Psoas muscle (tissue), 8 donors: ENCODE data around the gene CHN2. TPM values are rescaled to one million over a fixed set of nuclear protein-coding genes. Genes with fewer than 3 reads are reported as not detected.
"Not testable (repeated sequence)": the region's sequence is repeated elsewhere in the genome, so short reads cannot be mapped to it uniquely, and the experiment has no call there.

Experiments
- ATAC-seq, 4 donors: fragments of 200-7000 bp; cut with Tn5 transposase; one replicate each; pipeline ENCODE4 v1.9.1; 2020; ENCODE audit warnings: moderate library complexity in 3 of 4, mild to moderate bottlenecking in 2 of 4
- DNase-seq, 2 donors: peaks; one replicate each; pipeline ENCODE4 v3.0.0-alpha.2; 2020
- H3K27ac ChIP-seq: fragments of 200-600 bp; one replicate; pipeline ENCODE4 v1.8.0; 2022
- H3K27me3 ChIP-seq, 3 donors: fragments of 200-600 bp in 1 of 3; one replicate each; pipeline versions ENCODE4 v1.6.1 to v1.8.0; 2013 to 2022; ENCODE audit warnings: low read length in 2 of 3, mild to moderate bottlenecking in 2 of 3, moderate library complexity in 1 of 3; ENCODE audit not compliant: insufficient read depth in 3 of 3
- H3K36me3 ChIP-seq, 2 donors: fragments of 200-600 bp in 1 of 2; one replicate each; pipeline versions ENCODE4 v1.6.1 to v1.8.0; 2013 to 2022; ENCODE audit warnings: low read depth in 1 of 2, mild to moderate bottlenecking in 1 of 2, moderate library complexity in 1 of 2; ENCODE audit not compliant: insufficient read depth in 1 of 2
- H3K4me1 ChIP-seq: fragments of 200-600 bp; one replicate; pipeline ENCODE4 v1.8.0; 2022
- H3K4me3 ChIP-seq: fragments of 200-600 bp; one replicate; pipeline ENCODE4 v1.8.0; 2022; ENCODE audit warnings: mild to moderate bottlenecking
- H3K9me3 ChIP-seq: fragments of 200-600 bp; one replicate; pipeline ENCODE4 v1.8.0; 2022
- WGBS, 3 donors: extraction: QIAGEN DNeasy Blood & Tissue Kit; methylation state at CpG; one replicate each; pipeline versions ENCODE4 v1.1.6 to v1.1.7; 2013; 5-methylcytosine and 5-hydroxymethylcytosine counted together
- intact Hi-C, 2 donors: fragments of 100-400 bp; cut with DNase I; formaldehyde crosslinking; loops; one replicate each; pipeline versions ENCODE4 v1.11.0 to v1.14.2; 2022
- polyA plus RNA-seq, 3 donors: library from polyadenylated mRNA; stranded (reverse); fragments of 200-250 nt; gene quantifications; one replicate each; pipeline ENCODE4 v1.2.3, GENCODE V29; 2013
- total RNA-seq, 4 donors: library from RNA; stranded (reverse); fragmentation: NEBNext Ultra II Directional in 2 of 4; extraction: Animal tissue kit (Norgen Biotek cat#: 25700) in 2 of 4; gene quantifications; one replicate each; pipeline versions ENCODE4 v1.2.1 to v1.2.4, GENCODE V29; 2021 to 2023
- TF ChIP-seq, protein P1 (sequence below): fragments of 200-600 bp; IDR thresholded peaks from one replicate; pipeline ENCODE4 v1.8.0; 2022; ENCODE audit warnings: antibody characterized with exemption
- donor health status: healthy with polysubstance abuse.
- donor health status: DM: no; HTN: no; CAD: no; lungs with moderate emphysema.
- donor health status: Bipolar disorder and iron deficiency.
- donor health status: healthy.
- donor health status: DM: yes; HTN: yes; CAD: no.
- donor health status: DM: no; HTN: no; CAD: no.
- donor health status: DM: no; HTN: no; CAD: no.
- donor health status: DM: yes; HTN: yes; CAD: no.

CHN2 gene
- total and polyA plus RNA-seq, 7 donors = 0.43 to 18.1 (median 2.3) TPM

DNA sequence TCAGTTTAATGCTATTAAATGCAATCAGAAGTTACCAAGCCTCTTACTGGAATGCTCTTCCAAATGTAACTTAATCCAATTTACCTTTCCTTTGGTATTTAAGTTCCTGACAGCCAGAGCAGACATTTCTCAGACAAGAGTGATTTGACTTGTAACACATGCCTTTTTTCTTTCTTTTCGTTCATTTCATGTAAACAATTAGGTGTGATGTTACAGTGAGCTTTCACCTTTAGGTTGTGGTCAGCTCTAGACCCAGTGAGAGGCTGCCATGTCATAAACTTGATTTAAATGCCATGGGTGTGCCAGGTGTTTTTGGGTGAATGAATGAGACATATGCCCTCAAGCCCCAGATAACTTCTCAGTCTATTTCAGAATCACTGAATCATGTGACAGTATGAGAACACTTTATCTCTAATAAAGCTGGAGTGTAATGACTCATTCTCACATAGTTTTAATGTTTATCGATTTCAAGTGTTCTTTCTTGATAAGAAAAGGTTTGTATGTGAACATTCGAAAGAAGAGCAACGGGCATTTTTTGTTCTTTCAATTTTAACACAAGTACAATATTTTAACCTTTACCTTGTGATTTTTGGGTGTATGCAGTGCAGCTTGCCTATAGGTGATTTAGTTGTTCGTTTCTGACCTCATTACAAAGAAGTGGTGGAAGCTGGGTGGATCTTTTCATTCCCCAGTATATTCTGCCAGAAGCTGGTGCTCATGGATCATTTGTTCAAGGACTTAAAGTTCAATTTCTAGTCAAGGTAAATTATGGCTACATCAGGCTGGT, 61.5 kb downstream of the CHN2 start:
- TF ChIP-seq, protein P1, sequence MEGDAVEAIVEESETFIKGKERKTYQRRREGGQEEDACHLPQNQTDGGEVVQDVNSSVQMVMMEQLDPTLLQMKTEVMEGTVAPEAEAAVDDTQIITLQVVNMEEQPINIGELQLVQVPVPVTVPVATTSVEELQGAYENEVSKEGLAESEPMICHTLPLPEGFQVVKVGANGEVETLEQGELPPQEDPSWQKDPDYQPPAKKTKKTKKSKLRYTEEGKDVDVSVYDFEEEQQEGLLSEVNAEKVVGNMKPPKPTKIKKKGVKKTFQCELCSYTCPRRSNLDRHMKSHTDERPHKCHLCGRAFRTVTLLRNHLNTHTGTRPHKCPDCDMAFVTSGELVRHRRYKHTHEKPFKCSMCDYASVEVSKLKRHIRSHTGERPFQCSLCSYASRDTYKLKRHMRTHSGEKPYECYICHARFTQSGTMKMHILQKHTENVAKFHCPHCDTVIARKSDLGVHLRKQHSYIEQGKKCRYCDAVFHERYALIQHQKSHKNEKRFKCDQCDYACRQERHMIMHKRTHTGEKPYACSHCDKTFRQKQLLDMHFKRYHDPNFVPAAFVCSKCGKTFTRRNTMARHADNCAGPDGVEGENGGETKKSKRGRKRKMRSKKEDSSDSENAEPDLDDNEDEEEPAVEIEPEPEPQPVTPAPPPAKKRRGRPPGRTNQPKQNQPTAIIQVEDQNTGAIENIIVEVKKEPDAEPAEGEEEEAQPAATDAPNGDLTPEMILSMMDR = no peak
- H3K27me3 ChIP-seq = no peaks in the 10 kb centered on the region
- peak in 3 of 4 donors; percentile 32 to 79 (median 36) for ATAC-seq

DNA sequence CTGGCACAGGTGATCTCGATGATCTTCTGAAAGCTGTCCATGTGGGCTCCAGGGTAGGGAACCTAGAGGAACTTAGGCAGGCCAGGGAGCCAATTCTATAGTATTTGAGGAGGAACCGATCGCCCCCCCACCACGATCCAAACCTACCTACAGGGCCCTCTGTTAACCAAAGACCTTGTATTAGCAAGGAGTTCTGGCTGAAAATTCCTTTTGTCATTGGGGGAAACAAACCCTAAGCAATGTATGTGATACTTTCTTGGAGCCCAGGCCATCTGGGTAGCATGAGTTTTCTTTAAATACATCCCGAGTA, 62.1 kb downstream of the CHN2 start:
- intact Hi-C loops = no loop called here
- Histone ChIP-seq H3K4me1 (peaks cover 11% of the 10 kb centered on the region), H3K36me3 (no peaks in the 10 kb centered on the region), H3K9me3 (no peaks in the 10 kb centered on the region), H3K27me3 (no peaks in the 10 kb centered on the region), H3K27ac (no peak overlapping the region), H3K4me3 (no peak overlapping the region)
- TF ChIP-seq, protein P1 = no peak
- DNase-seq (no peak), ATAC-seq (no peak)
- 91 to 96% (median 92%) methylated on average over 5 of the region's 5 CpGs for WGBS, 3 donors

More for the DNA sequence above, 61.5 kb downstream of the CHN2 start:
- H3K4me3 ChIP-seq = no peak overlapping the region
- H3K9me3 ChIP-seq = no peaks in the 10 kb centered on the region
- no peak for DNase-seq
- intact Hi-C loops = no loop called here
- WGBS, 3 donors = 40 to 63% (median 46%) methylated on average over 5 of the region's 5 CpGs
- H3K36me3 ChIP-seq = no peaks in the 10 kb centered on the region
- H3K27ac ChIP-seq = no peak overlapping the region
- H3K4me1 ChIP-seq = peaks cover 11% of the 10 kb centered on the region

DNA sequence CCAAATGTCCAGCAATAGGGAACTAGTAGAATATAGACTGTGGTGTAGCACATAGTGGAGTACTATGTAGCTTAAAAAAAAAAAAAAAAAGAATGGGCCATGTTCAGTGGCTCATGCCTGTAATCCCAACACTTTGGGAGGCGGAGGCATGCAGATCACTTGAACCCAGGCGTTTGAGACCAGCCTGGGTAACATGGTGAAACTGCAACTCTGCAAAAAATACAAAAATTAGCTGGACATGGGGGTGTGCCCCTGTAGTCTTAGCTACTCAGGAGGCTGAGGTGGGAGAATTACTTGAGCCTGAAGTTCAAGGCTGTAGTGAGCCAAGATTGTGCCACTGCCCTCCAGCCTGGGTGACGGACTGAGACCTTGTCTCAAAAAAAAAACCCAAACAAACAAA, 64.4 kb downstream of the CHN2 start:
- 91 to 96% (median 92%) methylated on average over 3 of the region's 3 CpGs for WGBS, 3 donors
- H3K4me1 ChIP-seq = peaks cover 11% of the 10 kb centered on the region
- no peaks in the 10 kb centered on the region for H3K9me3 ChIP-seq
- ATAC-seq (no peak), DNase-seq (no peak)
- intact Hi-C loops = no loop called here
- H3K36me3 ChIP-seq = no peaks in the 10 kb centered on the region
- no peak overlapping the region for H3K4me3 ChIP-seq
- H3K27me3 ChIP-seq = no peaks in the 10 kb centered on the region
- TF ChIP-seq, protein P1 = no peak
- H3K27ac ChIP-seq = no peak overlapping the region

DNA sequence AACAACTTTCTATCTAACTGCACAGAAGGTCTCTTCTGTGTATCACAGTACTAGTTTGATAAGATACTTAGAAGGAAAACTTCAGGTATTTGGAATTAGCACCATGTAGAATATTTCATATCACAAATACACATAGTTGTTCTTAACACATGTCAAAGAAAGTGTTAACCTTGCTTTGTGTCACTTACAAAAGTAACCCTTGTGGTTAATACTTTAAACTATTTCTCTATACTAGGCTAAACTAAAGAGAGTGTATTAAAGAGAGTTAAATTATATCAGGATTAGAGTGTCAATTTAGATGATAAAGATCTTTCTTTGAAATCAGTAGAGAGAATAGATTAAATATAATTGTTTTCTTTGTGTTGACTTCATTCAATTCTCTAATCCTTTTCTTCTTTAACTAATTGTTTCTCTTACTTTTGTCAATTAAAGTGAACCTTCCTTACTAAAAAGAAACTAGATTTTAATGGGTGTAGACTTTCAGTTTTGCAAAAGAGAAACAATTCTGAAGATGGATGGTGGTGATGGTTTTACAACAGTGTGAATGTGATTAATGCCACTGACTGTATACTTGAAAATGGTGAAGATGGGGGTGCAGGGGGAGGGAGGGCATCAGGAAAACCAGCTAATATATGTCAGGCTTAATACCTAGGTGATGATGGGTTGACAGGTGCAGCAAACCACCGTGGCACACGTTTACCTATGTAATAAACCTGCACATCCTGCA, 67.8 kb downstream of the CHN2 start:
- Histone ChIP-seq H3K27ac (no peak overlapping the region), H3K9me3 (no peaks in the 10 kb centered on the region), H3K27me3 (no peaks in the 10 kb centered on the region), H3K36me3 (no peaks in the 10 kb centered on the region), H3K4me3 (no peak overlapping the region), H3K4me1 (no peaks in the 10 kb centered on the region)
- 81 to 87% (median 87%) methylated on average over 2 of the region's 2 CpGs for WGBS, 3 donors
- ATAC-seq (no peak), DNase-seq (no peak)
- intact Hi-C loops = no loop called here
- TF ChIP-seq, protein P1 = no peak

DNA sequence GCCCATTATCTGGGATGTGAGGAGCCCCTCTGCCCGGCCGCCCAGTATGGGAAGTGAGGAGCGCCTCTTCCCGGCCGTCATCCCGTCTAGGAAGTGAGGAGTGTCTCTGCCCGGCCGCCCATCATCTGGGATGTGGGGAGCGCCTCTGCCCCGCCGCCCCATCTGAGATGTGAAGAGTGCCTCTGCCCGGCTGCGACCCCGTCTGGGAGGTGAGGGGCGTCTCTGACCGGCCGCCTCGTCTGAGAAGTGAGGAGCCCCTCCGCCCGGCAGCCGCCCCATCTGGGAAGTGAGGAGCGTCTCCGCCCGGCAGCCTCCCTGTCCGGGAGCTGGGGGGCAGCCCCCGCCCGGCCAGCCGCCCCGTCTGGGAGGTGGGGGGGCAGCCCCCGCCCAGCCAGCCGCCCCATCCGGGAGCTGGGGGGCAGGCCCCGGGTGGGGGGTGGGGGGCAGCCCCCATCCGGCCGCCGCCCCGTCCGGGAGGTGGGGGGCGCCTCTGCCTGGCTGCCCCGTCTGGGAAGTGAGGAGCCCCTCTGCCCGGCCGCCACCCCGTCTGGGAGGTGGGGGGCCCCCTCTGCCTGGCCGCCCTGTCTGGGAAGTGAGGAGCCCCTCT, 69.1 kb downstream of the CHN2 start:
- H3K27me3 ChIP-seq, H3K36me3 ChIP-seq, H3K4me1 ChIP-seq, intact Hi-C loops, H3K27ac ChIP-seq, H3K4me3 ChIP-seq, ATAC-seq, H3K9me3 ChIP-seq, DNase-seq: not testable (repeated sequence)
- WGBS, 3 donors = 97 to 100% (median 98%) methylated on average over 20 to 44 of the region's 44 CpGs
